Glomerular endothelial cell (primary cell): ENCODE results near the gene SUMO3. TPM values are rescaled to one million over a fixed set of nuclear protein-coding genes. Genes with fewer than 3 reads are reported as not detected.

Experiments
- DNase-seq: peaks from one replicate; pipeline ENCODE4 v3.0.0-alpha.2; 2011; ENCODE audit warnings: low read depth, low spot score; ENCODE audit errors: extremely low read depth
- total RNA-seq: library from RNA; depleted of rRNA; stranded (reverse); fragments of >200 nt; gene quantifications from 2 replicates; pipeline ENCODE4 v1.2.3, GENCODE V29; 2015

The SUMO3 gene
- total RNA-seq, 1 donor from 2014 or later, result 79.2 TPM

- no peak for DNase-seq
Measured at GRCh38 chr21:44762221-44763049, 55.4 kb downstream of the SUMO3 start.

GRCh38 chr21:44761747-44762208 is 56.1 kb downstream of the SUMO3 start:
- no peak for DNase-seq

GRCh38 chr21:44761011-44761729 is 56.7 kb downstream of the SUMO3 start:
- no peak for DNase-seq

- DNase-seq, result no peak
Measured at GRCh38 chr21:44760376-44760775, 57.5 kb downstream of the SUMO3 start.

- DNase-seq, result no peak
Measured at GRCh38 chr21:44759628-44760285, 58.1 kb downstream of the SUMO3 start.

- DNase-seq, result no peak
Measured at GRCh38 chr21:44758781-44759627, 58.9 kb downstream of the SUMO3 start.

GRCh38 chr21:44758141-44758561 is 59.7 kb downstream of the SUMO3 start:
- DNase-seq, result no peak

- no peak for DNase-seq
Measured at GRCh38 chr21:44757731-44758130, 60.1 kb downstream of the SUMO3 start.

- no peak for DNase-seq
Measured at GRCh38 chr21:44756423-44757185, 61.3 kb downstream of the SUMO3 start.

Other genes starting within 250 kb of the SUMO3 start
- not detected in 2 replicates for gene KRTAP10-4, start 244.3 kb downstream of the SUMO3 start, total RNA-seq
- not detected in 2 replicates for gene KRTAP10-5, start 237.5 kb downstream of the SUMO3 start, total RNA-seq
- gene KRTAP10-6, start 225.6 kb downstream of the SUMO3 start, total RNA-seq, result not detected in 2 replicates
- not detected in 2 replicates for gene KRTAP10-7, start 217.5 kb downstream of the SUMO3 start, total RNA-seq
- not detected in 2 replicates for gene KRTAP10-8, start 206.0 kb downstream of the SUMO3 start, total RNA-seq
- not detected in 2 replicates for gene KRTAP10-9, start 191.0 kb downstream of the SUMO3 start, total RNA-seq
- not detected in 2 replicates for gene KRTAP10-10, start 180.7 kb downstream of the SUMO3 start, total RNA-seq
- gene KRTAP10-11, start 171.6 kb downstream of the SUMO3 start, total RNA-seq, result not detected in 2 replicates
- gene KRTAP12-4, start 163.4 kb downstream of the SUMO3 start, total RNA-seq, result not detected in 2 replicates
- gene KRTAP12-3, start 160.1 kb downstream of the SUMO3 start, total RNA-seq, result not detected in 2 replicates
- gene KRTAP12-2, start 151.1 kb downstream of the SUMO3 start, total RNA-seq, result not detected in 2 replicates
- gene KRTAP12-1, start 135.9 kb downstream of the SUMO3 start, total RNA-seq, result not detected in 2 replicates
- not detected in 2 replicates for gene KRTAP10-12, start 120.9 kb downstream of the SUMO3 start, total RNA-seq
- gene TSPEAR, start 106.5 kb downstream of the SUMO3 start, total RNA-seq, result 0.12 TPM in 1 of 2 replicates, not detected in the other
- 42.6 and 74.9 TPM in 2 replicates for gene UBE2G2, start 16.2 kb downstream of the SUMO3 start, total RNA-seq
- gene PTTG1IP, start 55.6 kb upstream of the SUMO3 start, total RNA-seq, result 464 and 500 TPM in 2 replicates
- gene ITGB2, start 102.8 kb upstream of the SUMO3 start, total RNA-seq, result 0.93 TPM in 1 of 2 replicates, not detected in the other
- 22.7 and 26.5 TPM in 2 replicates for gene SLX9, start 122.0 kb upstream of the SUMO3 start, total RNA-seq